Osteocyte (in vitro differentiated cells): ENCODE data around the gene FAM53A. TPM values are rescaled to one million over a fixed set of nuclear protein-coding genes. Genes with fewer than 3 reads are reported as not detected.

Experiments used
- DNase-seq: peaks from one replicate; pipeline ENCODE4 v3.0.0; 2021; ENCODE audit warnings: mixed read lengths; ENCODE audit not compliant: unreplicated experiment; ENCODE audit errors: extremely low spot score
- H3K27ac Mint-ChIP-seq: one replicate; pipeline ENCODE4 v1.8.0; 2021; ENCODE audit warnings: mild to moderate bottlenecking, mixed read lengths; ENCODE audit not compliant: unreplicated experiment
- H3K27me3 Mint-ChIP-seq: one replicate; pipeline ENCODE4 v1.8.0; 2021; ENCODE audit warnings: mixed read lengths; ENCODE audit not compliant: unreplicated experiment
- H3K36me3 Mint-ChIP-seq: one replicate; pipeline ENCODE4 v1.8.0; 2021; ENCODE audit warnings: mixed read lengths; ENCODE audit not compliant: unreplicated experiment
- H3K4me1 Mint-ChIP-seq: one replicate; pipeline ENCODE4 v1.8.0; 2021; ENCODE audit warnings: mixed read lengths; ENCODE audit not compliant: unreplicated experiment
- H3K4me3 Mint-ChIP-seq: one replicate; pipeline ENCODE4 v1.8.0; 2021; ENCODE audit warnings: mild to moderate bottlenecking, moderate library complexity, mixed read lengths; ENCODE audit not compliant: unreplicated experiment
- H3K9me3 Mint-ChIP-seq: one replicate; pipeline ENCODE4 v1.8.0; 2021; ENCODE audit warnings: mixed read lengths; ENCODE audit not compliant: unreplicated experiment
- CTCF ChIP-seq: fragments of 200-600 bp; sonication (generic); IDR thresholded peaks from 2 replicates; pipeline ENCODE4 v1.5.0; 2021; ENCODE audit warnings: antibody characterized with exemption, mild to moderate bottlenecking, moderate library complexity
- total RNA-seq: library from RNA; stranded (reverse); gene quantifications from 2 replicates; pipeline ENCODE4 v1.2.1, GENCODE V29; 2021

The FAM53A gene
- total RNA-seq, 1 donor from 2014 or later, result 6.2 TPM

DNA sequence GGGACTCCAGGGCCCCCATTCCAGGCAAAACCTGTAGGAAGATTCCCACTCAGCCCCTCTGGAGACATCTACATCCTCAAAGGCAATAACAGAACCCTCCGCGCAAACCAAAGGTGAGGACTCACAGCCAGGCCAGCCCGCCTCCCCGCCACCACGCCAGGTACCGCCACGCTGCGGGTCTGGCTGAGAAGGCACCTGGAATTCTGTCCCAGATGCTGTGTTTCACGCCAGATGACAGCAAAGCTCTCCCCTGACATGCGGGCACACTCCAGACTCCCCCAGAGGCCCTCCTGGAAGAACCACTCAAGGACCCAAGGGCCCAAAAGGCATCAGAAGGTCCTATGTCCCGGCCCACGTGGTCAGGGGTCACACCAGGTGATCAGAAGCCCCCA, 59.6 kb downstream of the FAM53A start:
- no peaks in the 10 kb centered on the region for H3K36me3 Mint-ChIP-seq
- TF ChIP-seq CTCF, result no peak

DNA sequence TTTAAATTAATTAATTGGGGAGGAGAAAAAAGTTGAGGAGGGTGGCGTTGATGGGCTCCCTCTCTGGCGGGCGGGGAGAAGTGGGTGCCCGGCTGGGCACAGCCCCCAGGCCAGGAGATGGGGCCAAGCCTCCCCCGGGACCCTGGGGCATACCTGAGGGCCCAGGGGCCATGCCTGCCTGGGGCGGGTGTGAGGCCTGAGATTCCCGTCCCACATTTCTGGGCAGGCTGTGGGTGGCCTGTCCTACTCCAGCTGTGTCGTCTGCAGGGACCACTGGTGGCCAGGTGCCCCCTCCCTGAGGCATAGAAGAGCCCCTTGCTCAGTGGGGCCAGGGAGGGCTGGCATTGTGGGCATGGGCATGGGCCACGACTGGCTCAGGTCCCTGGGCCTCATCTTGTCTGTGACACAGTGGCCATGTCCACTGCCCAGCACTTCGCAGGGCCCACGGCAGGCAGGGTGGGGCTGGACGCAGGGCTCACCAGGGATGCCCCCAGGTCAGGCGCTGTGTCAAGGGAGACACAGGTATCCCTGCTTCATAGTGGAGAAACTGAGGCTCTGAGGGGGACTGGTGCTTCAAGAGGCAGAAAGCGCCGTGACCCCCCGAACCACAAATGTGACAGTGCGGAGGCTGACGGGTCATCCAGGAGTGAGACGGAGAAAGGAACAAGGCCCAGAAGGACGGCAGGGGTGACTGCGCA, 60.1 kb downstream of the FAM53A start:
- TF ChIP-seq CTCF, result no peak
- Mint-ChIP-seq H3K36me3 (no peaks in the 10 kb centered on the region), H3K4me3 (no peak overlapping the region), H3K27me3 (no peaks in the 10 kb centered on the region), H3K4me1 (no peaks in the 10 kb centered on the region), H3K9me3 (no peaks in the 10 kb centered on the region), H3K27ac (no peak overlapping the region)
- no peak for DNase-seq

More for the DNA sequence above, 59.6 kb downstream of the FAM53A start:
- Mint-ChIP-seq H3K4me1 (no peaks in the 10 kb centered on the region), H3K27me3 (no peaks in the 10 kb centered on the region), H3K27ac (no peak overlapping the region), H3K9me3 (no peaks in the 10 kb centered on the region), H3K4me3 (no peak overlapping the region)
- no peak for DNase-seq

DNA sequence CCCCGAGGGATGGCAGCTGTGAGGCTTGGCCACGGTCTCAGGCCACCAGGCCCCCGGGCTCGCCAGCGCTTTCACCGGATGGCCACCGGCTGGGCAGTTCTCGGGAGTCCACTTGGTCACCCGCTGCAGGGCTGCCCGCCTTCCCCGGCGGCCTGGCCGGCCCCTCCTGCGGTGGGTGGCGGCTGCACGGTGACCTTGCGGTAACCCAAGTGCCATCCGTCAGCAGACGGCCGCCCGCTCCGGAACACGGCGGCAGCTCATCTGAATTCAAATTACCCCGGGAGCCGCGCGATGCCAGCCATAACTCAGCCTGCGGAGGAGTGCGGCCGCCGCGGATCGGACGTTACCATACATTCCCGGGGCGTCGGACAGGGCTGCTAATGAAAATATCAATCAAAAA, 60.7 kb downstream of the FAM53A start:
- Mint-ChIP-seq H3K36me3 (no peaks in the 10 kb centered on the region), H3K4me3 (no peak overlapping the region), H3K9me3 (no peaks in the 10 kb centered on the region), H3K27me3 (no peaks in the 10 kb centered on the region), H3K27ac (no peak overlapping the region), H3K4me1 (no peaks in the 10 kb centered on the region)
- no peak for DNase-seq
- no peak for TF ChIP-seq CTCF

DNA sequence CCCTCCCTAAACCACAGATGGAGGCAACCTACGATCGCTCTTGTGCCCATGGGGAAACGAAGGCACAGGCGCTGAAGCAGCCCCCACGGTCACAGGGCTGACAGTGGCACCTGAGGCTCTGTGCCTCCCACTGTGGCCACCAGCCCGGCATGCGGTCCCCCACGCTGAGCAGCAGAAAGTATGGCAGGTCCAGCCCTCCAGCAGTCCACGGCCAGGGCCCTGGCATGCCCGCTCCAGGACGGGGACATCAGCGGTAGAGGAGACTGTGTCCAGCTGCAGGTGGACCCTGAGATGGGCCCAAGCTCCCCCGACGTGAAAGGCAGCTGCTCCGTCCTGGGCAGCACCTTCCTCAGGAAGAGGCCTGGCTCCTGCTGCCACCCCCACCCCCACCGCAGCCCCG, 61.2 kb downstream of the FAM53A start:
- Mint-ChIP-seq H3K4me1 (no peaks in the 10 kb centered on the region), H3K9me3 (no peaks in the 10 kb centered on the region), H3K27me3 (no peaks in the 10 kb centered on the region), H3K27ac (no peak overlapping the region), H3K36me3 (no peaks in the 10 kb centered on the region), H3K4me3 (no peak overlapping the region)
- no peak for TF ChIP-seq CTCF
- no peak for DNase-seq

- no peak overlapping the region for H3K4me3 Mint-ChIP-seq
- no peak overlapping the region for H3K27ac Mint-ChIP-seq
- TF ChIP-seq CTCF, result no peak
- no peaks in the 10 kb centered on the region for H3K4me1 Mint-ChIP-seq
- no peaks in the 10 kb centered on the region for H3K36me3 Mint-ChIP-seq
- DNase-seq, result no peak
- H3K27me3 Mint-ChIP-seq, result no peaks in the 10 kb centered on the region
- no peaks in the 10 kb centered on the region for H3K9me3 Mint-ChIP-seq
Observed at GRCh38 chr4:1622238-1622637, 61.9 kb downstream of the FAM53A start.
